ENCODE results near the gene EFS. TPM values are rescaled to one million over a fixed set of nuclear protein-coding genes. Genes with fewer than 3 reads are reported as not detected.
"Not testable (repeated sequence)": the region's sequence is repeated elsewhere in the genome, so short reads cannot be mapped to it uniquely, and the experiment has no call there.

Gene EFS
- total RNA-seq, 1 experiment from 2014 or later = not detected

- ChIA-PET CTCF (interaction anchor here (1.2 kb wide), 1 partner anchor 21 kb away, joined by 3 read pairs; no protein-coding TSS in a partner anchor), POLR2A (no interaction called here)
- H3K4me3 ChIP-seq (ENCODE audit: low read depth in 2 of 2, low read length in 2 of 2) = no peak overlapping the region
- no peak for DNase-seq (ENCODE audit: low read depth, low spot score)
- no peak for TF ChIP-seq POLR2AphosphoS5 (IDR thresholded peaks at IDR 0.05; ENCODE audit: low read depth, low read length)
- no peak for TF ChIP-seq SIN3A (IDR thresholded peaks at IDR 0.05; ENCODE audit: borderline replicate concordance, insufficient read depth, low read depth, low read length)
- TF ChIP-seq TCF7L2 (IDR thresholded peaks at IDR 0.05; ENCODE audit: low read depth, low read length) = no peak
- no peak for TF ChIP-seq CTCF (IDR thresholded peaks at IDR 0.05)
- no peak for TF ChIP-seq REST (IDR thresholded peaks at IDR 0.05; ENCODE audit: insufficient read depth in 1 of 2, low read depth in 2 of 2, low read length in 1 of 2)
- H3K4me1 ChIP-seq (ENCODE audit: control insufficient read depth, insufficient read depth, low read length) = no peaks in the 10 kb centered on the region
- in situ Hi-C loops (cut with HindIII; ENCODE audit: low pct_unique_long_range_greater_than_20kb, low sequenced_read_pairs) (no loop called here), intact Hi-C loops (cut with micrococcal nuclease; ENCODE audit: unreplicated experiment) (no loop called here)
- H3K27ac ChIP-seq (ENCODE audit: low read length) = no peak overlapping the region
- no TSS peak for BruUV-seq (replicated peaks)
- H3K9me3 ChIP-seq (ENCODE audit: control insufficient read depth, insufficient read depth, low read depth, low read length) = no peaks in the 10 kb centered on the region
- H3K36me3 ChIP-seq (ENCODE audit: control insufficient read depth, insufficient read depth, low read length) = no peaks in the 10 kb centered on the region
- H3K27me3 ChIP-seq (ENCODE audit: control insufficient read depth, insufficient read depth, low read length) = no peaks in the 10 kb centered on the region; the same call in 1 of the 2 replicates
- ATAC-seq = no peak
These were observed 36.3 kb upstream of the EFS start for GRCh38 chr14:23401291-23401690.

GRCh38 chr14:23400496-23401149 lies 35.7 kb upstream of the EFS start:
- DNase-seq (ENCODE audit: low read depth, low spot score); POLR2A ChIA-PET; H3K27me3 ChIP-seq (ENCODE audit: control insufficient read depth, insufficient read depth, low read length); H3K4me1 ChIP-seq (ENCODE audit: control insufficient read depth, insufficient read depth, low read length); BruUV-seq (replicated peaks); H3K27ac ChIP-seq (ENCODE audit: low read length); ATAC-seq; H3K36me3 ChIP-seq (ENCODE audit: control insufficient read depth, insufficient read depth, low read length); H3K9me3 ChIP-seq (ENCODE audit: control insufficient read depth, insufficient read depth, low read depth, low read length); CTCF ChIA-PET; H3K4me3 ChIP-seq (ENCODE audit: low read depth in 2 of 2, low read length in 2 of 2); in situ Hi-C loops (cut with HindIII; ENCODE audit: low pct_unique_long_range_greater_than_20kb, low sequenced_read_pairs); intact Hi-C loops (cut with micrococcal nuclease; ENCODE audit: unreplicated experiment): not testable (repeated sequence)

- in situ Hi-C loops (cut with HindIII; ENCODE audit: low pct_unique_long_range_greater_than_20kb, low sequenced_read_pairs) = no loop called here
- CTCF ChIA-PET = no interaction called here
These were observed 34.6 kb upstream of the EFS start for GRCh38 chr14:23399591-23399990.

More at GRCh38 chr14:23399591-23399990, 34.6 kb upstream of the EFS start:
- no TSS peak for BruUV-seq (replicated peaks)
- H3K36me3 ChIP-seq (ENCODE audit: control insufficient read depth, insufficient read depth, low read length) = no peaks in the 10 kb centered on the region
- no peak for DNase-seq (ENCODE audit: low read depth, low spot score)
- no peak for TF ChIP-seq TCF7L2 (IDR thresholded peaks at IDR 0.05; ENCODE audit: low read depth, low read length)
- intact Hi-C loops (cut with micrococcal nuclease; ENCODE audit: unreplicated experiment) = no loop called here
- H3K4me1 ChIP-seq (ENCODE audit: control insufficient read depth, insufficient read depth, low read length) = no peaks in the 10 kb centered on the region
- no peak for ATAC-seq
- no peak overlapping the region for H3K4me3 ChIP-seq (ENCODE audit: low read depth in 2 of 2, low read length in 2 of 2)
- H3K27me3 ChIP-seq (ENCODE audit: control insufficient read depth, insufficient read depth, low read length) = no peaks in the 10 kb centered on the region; the same call in 1 of the 2 replicates
- no peaks in the 10 kb centered on the region for H3K9me3 ChIP-seq (ENCODE audit: control insufficient read depth, insufficient read depth, low read depth, low read length)
- no peak overlapping the region for H3K27ac ChIP-seq (ENCODE audit: low read length)
- POLR2A ChIA-PET = no interaction called here

Data from Panc1 (cell line).